ENCODE measurements around the gene HDAC8. TPM values are rescaled to one million over a fixed set of nuclear protein-coding genes. Genes with fewer than 3 reads are reported as not detected.
"Not testable (repeated sequence)": the region's sequence is repeated elsewhere in the genome, so short reads cannot be mapped to it uniquely, and the experiment has no call there.

The HDAC8 gene
- total and polyA plus RNA-seq, 2 experiments from 2014 or later, result 36.6 to 40.3 TPM

DNA sequence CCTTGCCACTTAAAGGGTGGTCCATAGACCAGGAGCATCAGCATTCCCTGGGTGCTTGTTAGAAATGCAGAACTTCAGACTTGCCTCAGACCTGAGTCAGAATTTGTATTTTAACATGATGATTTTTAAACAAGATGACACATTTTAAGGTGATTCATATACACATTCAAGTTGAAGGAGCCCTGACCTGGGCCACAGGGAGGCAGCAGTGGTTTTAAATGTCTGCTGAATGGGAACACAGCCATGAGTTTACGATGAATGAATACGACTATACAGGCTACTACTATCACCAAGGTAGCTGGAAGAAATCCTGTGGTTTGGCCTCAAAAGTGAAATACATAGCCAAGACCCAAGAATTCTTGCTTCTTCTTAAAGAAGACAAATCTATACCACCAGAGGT lies 2.9 kb downstream of the HDAC8 start:
- TF ChIP-seq, protein P1, sequence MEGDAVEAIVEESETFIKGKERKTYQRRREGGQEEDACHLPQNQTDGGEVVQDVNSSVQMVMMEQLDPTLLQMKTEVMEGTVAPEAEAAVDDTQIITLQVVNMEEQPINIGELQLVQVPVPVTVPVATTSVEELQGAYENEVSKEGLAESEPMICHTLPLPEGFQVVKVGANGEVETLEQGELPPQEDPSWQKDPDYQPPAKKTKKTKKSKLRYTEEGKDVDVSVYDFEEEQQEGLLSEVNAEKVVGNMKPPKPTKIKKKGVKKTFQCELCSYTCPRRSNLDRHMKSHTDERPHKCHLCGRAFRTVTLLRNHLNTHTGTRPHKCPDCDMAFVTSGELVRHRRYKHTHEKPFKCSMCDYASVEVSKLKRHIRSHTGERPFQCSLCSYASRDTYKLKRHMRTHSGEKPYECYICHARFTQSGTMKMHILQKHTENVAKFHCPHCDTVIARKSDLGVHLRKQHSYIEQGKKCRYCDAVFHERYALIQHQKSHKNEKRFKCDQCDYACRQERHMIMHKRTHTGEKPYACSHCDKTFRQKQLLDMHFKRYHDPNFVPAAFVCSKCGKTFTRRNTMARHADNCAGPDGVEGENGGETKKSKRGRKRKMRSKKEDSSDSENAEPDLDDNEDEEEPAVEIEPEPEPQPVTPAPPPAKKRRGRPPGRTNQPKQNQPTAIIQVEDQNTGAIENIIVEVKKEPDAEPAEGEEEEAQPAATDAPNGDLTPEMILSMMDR (IDR thresholded peaks at IDR 0.05; ENCODE audit: low read depth, low read length), result peak; percentile 38
- Histone ChIP-seq H3K4me1 (ENCODE audit: low read depth) (no peaks in the 10 kb centered on the region), H3K27ac (no peak overlapping the region), H3K4me3 (no peak overlapping the region), H3K27me3 (no peaks in the 10 kb centered on the region), H3K9me3 (ENCODE audit: low read depth) (no peaks in the 10 kb centered on the region), H3K36me3 (peaks cover 3% of the 10 kb centered on the region)
- DNase-seq (ENCODE audit: low read depth in 1 of 2, low spot score in 1 of 2), result peak in 1 of 2 donors; percentile 84

DNA sequence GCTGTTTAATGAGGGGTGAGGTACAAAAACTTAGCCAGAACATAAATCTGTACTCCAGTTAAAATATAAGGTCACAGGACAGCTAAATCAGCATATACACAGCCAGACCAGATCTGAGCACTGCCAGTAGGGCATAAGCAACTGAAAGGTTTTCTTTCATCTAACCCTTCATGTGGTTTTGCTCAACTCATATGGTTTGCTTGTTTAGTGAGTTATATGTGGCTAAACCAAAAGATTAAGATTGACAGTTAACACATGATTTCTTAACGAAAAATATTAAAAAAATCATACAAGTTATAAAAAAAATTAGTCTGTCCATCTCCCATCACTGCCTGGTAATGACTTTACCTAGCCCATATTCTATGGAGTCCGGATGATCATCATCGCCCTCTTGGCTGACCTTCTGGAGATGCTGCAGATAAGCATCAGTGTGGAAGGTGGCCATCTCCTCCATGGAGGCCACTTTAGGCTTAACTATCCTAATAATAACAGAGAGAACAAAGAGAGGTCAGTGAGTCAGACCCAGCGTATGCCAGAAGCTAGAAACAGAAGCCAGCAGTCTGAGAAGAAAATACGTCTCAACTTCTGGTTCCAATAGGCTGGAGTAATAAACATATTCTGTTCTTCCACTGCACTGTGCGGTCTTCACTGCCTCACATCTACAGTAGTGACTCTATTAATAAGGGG lies 4.1 kb downstream of the HDAC8 start:
- H3K9me3 ChIP-seq (ENCODE audit: low read depth), result no peaks in the 10 kb centered on the region
- no peaks in the 10 kb centered on the region for H3K27me3 ChIP-seq
- TF ChIP-seq, protein P1 (IDR thresholded peaks at IDR 0.05; ENCODE audit: low read depth, low read length), result no peak
- no peak overlapping the region for H3K27ac ChIP-seq
- peak in 1 of 2 donors; percentile 62 for DNase-seq (ENCODE audit: low read depth in 1 of 2, low spot score in 1 of 2)
- no peak overlapping the region for H3K4me3 ChIP-seq
- no peaks in the 10 kb centered on the region for H3K4me1 ChIP-seq (ENCODE audit: low read depth)
- H3K36me3 ChIP-seq, result peaks cover 4% of the 10 kb centered on the region

DNA sequence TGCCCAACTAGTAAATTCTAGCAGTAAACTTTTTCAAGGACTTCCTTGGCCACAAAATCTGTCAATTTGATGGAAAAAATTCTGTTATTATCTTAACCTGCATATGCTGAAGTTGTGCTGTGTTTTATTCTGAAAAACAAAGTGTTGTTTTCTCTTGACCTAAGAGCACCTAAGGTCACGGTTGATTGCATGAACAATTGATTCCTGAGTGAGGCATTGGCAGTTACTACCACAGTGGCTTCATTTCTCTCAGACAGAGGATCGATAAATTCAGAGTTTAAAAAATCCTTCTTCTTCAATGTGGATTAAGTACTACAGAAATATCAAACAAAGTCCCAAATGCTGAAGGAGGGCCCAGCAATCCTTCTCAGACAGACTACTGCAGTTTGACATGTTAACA lies 6.2 kb downstream of the HDAC8 start:
- Histone ChIP-seq H3K4me3 (no peak overlapping the region), H3K27me3 (no peaks in the 10 kb centered on the region), H3K27ac (no peak overlapping the region), H3K9me3 (ENCODE audit: low read depth) (no peaks in the 10 kb centered on the region), H3K36me3 (peaks cover 4% of the 10 kb centered on the region), H3K4me1 (ENCODE audit: low read depth) (no peaks in the 10 kb centered on the region)
- TF ChIP-seq, protein P1 (IDR thresholded peaks at IDR 0.05; ENCODE audit: low read depth, low read length), result no peak
- no peak for DNase-seq (ENCODE audit: low read depth in 1 of 2, low spot score in 1 of 2)

DNA sequence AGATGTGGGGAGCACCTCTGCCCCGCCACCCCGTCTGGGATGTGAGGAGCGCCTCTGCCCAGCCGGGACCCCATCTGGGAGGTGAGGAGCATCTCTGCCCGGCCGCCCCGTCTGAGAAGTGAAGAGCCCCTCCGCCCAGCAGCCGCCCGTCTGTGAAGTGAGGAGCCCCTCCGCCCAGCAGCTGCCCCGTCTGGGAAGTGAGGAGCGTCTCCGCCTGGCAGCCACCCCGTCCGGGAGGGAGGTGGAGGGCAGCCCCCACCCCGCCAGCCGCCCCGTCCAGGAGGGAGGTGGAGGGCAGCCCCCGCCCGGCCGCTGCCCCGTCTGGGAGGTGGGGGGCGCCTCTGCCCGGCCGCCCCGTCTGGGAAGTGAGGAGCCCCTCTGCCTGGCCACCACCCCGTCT lies 13.0 kb downstream of the HDAC8 start:
- not testable (repeated sequence) for H3K36me3 ChIP-seq; DNase-seq (ENCODE audit: low read depth in 1 of 2, low spot score in 1 of 2); H3K27ac ChIP-seq; H3K4me3 ChIP-seq; H3K27me3 ChIP-seq; H3K4me1 ChIP-seq (ENCODE audit: low read depth); H3K9me3 ChIP-seq (ENCODE audit: low read depth)

DNA sequence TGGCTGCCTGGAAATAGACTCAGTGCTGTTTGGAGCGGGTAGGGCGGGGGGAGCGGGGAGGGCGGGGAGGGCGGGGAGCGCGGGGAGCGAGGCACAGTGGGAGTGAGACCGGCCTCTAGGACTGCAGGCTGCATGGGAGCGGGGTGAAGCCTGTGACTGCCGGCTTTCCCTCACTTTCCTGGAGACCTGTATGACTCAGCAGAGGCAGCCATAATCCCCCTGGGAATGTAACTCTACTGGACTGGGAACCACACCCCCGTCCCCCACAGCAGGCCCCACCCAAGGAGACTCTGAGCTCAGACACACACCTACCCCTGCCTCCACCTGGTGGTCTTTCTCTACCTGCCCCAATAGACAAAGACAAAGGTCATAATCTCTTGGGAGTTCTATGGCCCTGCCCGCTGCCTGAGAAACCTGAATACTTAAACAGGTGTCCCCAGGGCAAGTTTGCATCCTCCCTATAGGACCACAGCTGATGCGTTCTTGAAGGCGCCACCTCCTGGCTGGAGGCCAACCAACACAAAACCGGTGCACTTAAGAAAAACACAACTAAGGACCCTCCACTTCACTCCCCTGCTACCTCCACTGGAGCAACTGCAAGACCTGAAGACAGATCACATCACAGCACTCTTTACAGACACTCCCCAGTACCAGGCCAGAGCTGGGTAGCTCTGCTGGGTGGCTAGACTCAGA lies 18.0 kb downstream of the HDAC8 start:
- no peaks in the 10 kb centered on the region for H3K27me3 ChIP-seq
- DNase-seq (ENCODE audit: low read depth in 1 of 2, low spot score in 1 of 2), result peak; percentile 24 to 27
- peak overlapping the region; percentile 6 for H3K4me3 ChIP-seq
- peak overlapping the region; percentile 68 for H3K27ac ChIP-seq
- no peaks in the 10 kb centered on the region for H3K36me3 ChIP-seq
- H3K4me1 ChIP-seq (ENCODE audit: low read depth), result no peaks in the 10 kb centered on the region
- H3K9me3 ChIP-seq (ENCODE audit: low read depth), result no peaks in the 10 kb centered on the region
- TF ChIP-seq, protein P1 (IDR thresholded peaks at IDR 0.05; ENCODE audit: low read depth, low read length), result no peak

DNA sequence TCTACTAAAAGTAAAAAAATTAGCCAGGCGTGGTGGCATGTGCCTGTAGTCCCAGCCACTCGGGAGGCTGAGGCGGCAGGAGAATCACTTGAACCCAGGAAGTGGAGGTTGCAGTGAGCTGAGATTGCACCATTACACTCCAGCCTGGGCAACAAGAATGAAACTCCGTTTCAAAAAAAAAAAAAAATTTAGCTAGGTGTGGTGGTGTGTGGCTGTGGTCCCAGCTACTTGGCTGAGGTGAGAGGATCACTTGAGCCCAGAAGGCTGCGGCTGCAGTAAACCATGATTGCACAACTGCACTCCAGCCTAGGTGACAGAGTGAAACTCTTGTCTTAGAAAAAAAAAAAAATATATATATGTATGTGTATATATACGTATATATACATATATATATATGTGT lies 20.2 kb downstream of the HDAC8 start:
- not testable (repeated sequence) for H3K36me3 ChIP-seq; H3K9me3 ChIP-seq (ENCODE audit: low read depth); H3K4me1 ChIP-seq (ENCODE audit: low read depth); H3K27me3 ChIP-seq; DNase-seq (ENCODE audit: low read depth in 1 of 2, low spot score in 1 of 2); H3K27ac ChIP-seq; H3K4me3 ChIP-seq

Data from cardiac muscle cell (in vitro differentiated cells and primary cell).